GM18868 (cell line): ENCODE results near the gene CRELD2.

ENCODE experiments used
- ATAC-seq: cut with Tn5 transposase; IDR thresholded peaks from one replicate; pipeline ENCODE4 v1.9.1; 2021; ENCODE audit warnings: mild to moderate bottlenecking, moderate library complexity; ENCODE audit not compliant: unreplicated experiment

CRELD2 gene

DNA sequence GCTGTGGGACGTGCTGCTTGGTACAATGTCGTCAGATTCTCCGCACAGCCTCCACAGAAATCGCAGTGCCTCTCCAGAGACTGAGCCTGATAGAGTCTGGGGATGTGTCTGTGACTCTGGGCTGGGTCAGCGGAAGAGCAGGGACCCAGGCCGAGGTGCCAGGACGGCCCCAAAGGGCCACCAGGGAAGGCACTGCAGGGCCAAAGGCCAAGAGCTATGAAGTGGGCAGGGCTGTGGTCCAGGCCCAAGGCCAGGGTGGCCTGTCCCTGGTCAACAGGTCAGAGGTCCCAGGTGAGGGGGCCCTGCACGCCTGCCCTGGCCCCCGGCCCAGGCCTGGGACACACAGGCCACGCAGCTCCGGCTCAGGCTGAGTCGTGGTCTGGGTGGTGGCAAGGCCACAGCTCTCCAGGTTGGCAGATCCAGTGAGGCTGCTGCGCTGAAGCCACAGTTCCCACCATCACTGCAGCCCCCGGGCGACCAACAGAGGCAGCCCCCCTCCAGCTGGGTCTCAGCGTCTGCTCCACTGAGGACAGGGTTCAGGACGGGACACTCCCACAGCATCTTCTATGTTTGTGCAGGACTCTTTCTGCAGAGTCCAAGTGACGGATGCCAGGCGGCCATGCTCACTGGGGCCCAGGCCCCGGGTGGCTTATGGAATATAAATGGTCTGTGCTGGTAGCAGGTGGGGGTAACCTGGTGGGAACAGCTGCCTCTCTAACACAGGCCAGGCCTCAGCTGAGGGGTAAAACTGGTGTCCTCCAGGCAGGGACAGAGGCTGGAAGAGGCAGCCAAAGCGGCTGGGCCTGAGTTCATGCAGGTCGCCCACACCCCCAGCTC lies 37.4 kb downstream of the CRELD2 start:
- no peak for ATAC-seq

DNA sequence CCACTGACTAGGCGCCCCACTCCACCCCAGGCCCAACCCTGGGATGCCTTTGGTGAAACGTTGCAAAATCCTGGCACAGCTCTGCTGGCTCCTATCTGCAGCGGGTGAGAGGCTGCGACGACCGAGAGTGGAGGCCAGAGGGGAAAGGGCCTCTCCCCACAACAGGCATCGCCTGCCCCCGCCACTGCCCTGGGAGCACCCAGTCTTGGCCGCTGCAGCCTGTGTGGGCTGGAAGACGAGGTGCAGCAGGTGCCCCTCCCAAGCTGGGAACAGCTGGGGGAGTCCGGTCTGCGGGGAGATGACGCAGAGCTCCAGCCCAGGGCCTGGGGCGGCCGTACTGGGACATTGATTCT lies 38.0 kb downstream of the CRELD2 start:
- ATAC-seq, result no peak

DNA sequence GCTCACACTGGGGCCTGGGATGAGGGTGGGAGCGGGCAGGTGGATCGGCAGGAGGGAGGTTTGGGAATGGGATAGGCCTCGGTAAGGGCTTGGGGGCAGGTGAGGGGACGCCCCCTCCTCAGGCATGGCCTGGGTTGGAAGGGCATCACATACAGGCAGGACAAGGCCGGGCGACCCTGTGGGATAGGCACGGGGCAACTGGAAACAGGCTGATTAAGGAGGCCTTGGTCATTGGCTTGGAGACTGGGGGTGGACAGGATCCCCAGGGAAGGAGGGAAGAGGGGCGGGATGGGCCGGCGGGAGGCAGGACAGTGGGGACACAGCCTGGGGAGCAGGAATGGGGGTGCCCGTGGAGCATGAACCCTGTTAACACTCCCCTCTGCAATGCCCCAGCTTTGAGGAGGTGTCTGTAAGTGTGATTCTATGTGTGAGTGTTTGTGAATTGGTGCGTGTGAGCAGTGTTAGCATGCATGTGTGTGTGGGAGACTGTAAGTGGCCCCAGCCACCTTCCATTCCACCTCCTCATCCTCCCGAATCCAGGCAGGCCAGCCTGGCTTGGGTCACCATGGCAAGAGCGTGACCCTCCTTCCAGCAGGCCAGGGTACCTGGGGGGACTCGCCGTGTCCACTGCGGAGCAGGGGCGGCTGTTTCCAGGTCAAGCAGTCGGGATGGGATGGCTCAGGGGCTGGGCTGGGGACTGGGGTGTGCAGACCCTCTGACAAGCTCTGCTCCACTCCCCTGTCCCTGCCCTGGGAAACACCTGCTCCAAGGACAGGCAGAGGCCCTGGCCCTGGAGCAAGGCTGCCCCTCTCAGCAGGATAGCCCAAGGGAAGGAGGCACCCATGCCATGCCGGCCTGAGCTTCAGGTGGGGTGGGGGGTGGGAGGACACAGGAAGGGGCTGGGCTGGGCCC lies 38.7 kb downstream of the CRELD2 start:
- ATAC-seq, result no peak

DNA sequence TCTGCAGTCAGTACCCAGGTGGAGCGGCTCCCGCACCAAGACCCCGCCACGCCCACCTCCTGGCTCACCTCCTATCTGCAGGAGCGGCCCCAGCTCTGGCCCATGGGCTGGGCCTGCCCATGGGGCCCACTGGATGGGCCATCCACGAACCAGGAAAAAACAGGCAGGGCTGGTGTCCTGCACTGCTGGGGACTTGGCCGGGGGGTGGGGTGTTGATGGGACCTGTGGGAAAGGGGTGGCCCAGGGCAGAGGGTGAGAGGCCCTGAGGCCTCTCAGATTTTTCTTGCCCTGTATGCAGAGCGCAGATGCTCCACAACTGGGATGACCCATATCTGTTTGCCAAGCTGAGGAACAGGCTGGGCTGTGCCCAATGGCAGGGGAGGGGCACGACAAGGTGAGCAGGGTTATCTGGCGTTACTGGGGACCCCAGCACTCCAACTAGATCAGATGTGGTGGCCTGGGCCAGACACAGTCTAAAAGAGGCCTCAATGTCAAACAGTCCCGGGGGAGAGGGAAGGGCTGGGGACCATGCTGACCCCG lies 39.5 kb downstream of the CRELD2 start:
- ATAC-seq, result no peak

DNA sequence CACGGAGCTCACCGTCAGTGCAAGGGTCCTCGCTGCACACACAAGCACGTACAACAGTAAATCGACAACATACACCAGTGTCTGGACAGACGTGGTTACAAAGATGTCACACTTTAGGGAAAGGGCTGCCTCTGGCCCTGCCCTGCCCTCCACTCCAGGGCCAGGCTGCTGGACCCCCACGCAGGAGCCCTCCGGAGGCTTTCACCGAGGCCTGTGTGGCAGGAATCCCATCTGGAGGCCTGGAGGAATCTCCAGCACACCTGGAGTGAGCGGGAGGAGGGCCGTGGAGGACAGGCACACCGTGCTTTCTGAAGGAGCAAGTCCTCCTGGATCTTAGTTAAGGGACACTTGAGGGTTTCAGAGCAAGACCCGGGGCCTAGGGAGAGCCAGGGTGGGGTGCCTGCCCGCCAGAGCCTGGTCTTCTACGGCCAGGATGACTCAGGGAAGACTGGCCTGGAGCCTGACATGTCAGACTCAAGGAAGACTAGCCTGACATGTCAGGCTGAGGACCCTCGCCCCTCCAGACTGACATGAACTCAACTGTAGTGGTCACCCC lies 40.0 kb downstream of the CRELD2 start:
- no peak for ATAC-seq

DNA sequence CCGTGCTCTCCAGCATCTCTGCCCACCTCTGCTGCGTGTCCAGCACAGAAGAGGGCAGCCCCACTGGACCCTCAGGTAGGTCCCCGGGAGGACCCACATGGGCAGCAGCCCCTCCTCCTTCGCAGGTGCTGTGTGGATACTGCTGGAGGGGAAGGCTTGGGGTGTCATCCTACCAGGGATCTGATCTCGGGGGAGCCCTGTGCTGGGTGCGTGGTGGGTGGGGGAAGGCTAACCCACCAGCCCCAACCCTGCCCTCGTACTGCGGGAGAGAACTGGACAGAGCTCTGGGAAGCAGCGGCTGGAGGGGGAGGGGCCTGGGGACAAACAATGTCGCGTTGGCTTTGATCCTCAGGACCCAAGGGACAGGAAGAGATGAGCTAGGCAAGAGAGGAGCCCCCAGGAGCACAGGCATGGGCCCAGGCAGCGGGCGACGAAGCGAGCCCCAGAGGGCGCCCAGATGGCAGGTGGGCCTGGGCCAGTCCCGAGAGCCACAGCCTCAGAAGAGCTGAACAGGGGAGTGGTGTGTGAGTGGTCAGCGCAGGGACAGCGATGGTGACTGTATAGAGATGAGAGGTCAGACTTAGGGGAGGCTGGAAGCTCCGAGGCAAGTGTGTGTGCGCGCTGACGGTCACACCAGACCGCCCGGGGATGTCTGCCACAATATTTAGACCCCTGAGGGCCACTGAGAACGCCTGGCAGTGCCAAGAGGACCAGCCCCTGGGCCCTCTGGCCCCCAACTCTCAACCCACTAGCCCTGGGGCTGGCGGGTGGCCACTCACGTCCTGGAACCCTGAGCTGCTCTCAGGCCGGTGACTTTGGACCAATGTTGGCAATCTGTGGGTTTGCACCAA lies 40.7 kb downstream of the CRELD2 start:
- ATAC-seq, result no peak

DNA sequence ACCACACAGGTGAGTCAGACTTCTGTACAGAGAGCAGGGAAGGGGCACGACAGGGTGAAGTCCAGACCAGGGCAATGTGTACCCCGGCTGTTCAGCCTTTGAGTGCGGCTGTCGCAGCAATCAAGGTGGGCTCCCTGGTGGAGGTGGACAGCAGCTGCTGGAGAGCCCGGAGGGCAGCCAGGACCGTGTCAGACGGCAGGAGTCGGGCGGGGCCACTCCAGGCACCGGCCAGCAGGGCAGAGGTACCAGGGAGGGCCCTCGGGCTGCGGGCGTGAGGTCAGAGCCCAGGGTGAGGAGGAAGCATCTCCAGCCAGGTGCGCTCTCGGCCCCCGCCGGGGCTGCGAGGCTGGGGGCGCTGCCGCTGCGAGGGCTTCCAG lies 41.3 kb downstream of the CRELD2 start:
- no peak for ATAC-seq

DNA sequence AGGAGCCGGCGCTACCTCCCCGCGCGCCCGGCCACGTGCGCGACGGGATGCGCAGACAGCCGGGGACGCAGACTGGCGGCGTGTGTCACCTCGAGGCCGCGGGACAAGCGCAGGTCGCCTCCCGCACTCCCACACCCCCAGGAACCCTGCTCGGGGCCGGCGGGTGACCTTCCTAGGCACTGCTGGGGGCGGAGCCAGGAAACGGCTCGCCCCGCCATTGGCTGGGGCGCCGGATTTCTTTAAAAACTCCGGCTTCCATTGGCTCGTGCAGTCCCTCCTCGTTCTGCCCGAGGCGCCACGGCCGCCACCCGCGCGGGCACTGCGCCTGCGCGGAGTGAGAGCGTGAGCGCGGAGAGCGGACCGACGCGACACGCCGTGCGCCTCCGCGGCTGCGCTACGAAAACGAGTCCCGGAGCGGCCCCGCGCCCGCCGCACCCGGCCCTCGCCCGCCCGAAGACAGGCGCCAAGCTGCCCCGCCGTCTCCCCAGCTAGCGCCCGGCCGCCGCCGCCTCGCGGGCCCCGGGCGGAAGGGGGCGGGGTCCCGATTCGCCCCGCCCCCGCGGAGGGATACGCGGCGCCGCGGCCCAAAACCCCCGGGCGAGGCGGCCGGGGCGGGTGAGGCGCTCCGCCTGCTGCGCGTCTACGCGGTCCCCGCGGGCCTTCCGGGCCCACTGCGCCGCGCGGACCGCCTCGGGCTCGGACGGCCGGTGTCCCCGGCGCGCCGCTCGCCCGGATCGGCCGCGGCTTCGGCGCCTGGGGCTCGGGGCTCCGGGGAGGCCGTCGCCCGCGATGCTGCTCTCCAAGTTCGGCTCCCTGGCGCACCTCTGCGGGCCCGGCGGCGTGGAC lies 41.9 kb downstream of the CRELD2 start, which contains the start of gene PIM3:
PIM3 (plus strand) TSS at position 614 of the 846 bp plus-strand sequence; CDS start at position 790, 176 bp downstream.
- ATAC-seq, result peak; percentile 55

DNA sequence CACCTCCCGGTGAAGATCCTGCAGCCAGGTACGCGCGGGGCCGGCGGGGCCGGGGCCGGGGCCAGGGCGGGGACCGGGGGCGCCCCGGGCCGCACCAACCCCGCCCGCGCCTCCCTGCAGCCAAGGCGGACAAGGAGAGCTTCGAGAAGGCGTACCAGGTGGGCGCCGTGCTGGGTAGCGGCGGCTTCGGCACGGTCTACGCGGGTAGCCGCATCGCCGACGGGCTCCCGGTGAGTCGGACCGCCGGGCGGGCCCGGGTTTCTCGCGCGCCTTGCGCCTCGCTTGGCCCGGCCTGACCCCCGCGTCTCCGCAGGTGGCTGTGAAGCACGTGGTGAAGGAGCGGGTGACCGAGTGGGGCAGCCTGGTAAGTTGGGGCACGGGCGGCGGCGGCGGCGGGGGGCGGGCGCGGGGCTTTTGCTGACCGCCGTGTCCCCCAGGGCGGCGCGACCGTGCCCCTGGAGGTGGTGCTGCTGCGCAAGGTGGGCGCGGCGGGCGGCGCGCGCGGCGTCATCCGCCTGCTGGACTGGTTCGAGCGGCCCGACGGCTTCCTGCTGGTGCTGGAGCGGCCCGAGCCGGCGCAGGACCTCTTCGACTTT lies 42.7 kb downstream of the CRELD2 start:
- ATAC-seq, result no peak

DNA sequence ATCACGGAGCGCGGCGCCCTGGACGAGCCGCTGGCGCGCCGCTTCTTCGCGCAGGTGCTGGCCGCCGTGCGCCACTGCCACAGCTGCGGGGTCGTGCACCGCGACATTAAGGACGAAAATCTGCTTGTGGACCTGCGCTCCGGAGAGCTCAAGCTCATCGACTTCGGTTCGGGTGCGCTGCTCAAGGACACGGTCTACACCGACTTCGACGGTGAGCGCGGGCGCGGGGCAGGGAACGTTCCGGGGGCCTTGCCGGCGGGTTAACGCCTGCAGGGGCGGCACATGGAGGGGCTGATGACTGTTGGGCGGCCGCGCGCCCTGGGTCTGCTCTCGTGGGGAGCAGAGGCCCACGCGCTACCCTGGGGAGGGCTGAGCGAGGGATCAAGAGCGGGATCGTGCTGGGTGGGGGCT lies 43.2 kb downstream of the CRELD2 start:
- ATAC-seq, result no peak

DNA sequence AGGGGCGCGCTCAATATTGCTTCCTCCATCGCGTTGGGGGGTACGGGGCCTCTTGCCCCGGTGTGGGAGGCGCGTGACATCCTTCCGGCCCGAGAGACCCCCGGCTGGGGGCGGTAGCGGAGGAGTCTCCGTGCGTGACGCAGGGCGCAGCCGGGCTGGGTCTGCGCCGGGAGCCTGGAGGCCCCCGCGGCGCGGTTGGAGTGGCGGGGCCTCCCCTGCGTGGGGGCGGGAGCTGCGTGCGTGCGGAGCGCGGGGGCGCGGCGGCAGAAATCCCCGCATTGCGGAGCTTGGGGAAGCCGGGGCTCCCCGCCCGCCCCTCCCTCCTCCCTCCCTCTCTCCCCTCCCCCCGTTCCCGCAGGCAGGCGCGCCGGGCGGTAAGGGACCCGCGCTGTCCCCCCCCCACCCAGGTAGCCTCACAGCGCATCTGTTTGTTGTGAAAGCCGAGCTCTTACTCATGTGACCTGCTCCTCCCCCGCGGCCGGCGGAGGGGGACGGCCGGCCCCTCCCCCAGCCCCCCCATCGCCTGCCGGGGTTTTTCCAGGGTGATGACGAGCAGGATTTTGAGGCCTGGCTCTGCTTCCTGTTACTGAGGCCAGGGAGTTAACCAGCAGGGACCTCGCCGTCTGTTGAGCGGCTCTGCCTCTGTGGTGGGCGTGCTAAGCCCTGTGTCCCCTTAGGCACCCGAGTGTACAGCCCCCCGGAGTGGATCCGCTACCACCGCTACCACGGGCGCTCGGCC lies 43.7 kb downstream of the CRELD2 start:
- peak; percentile 23 for ATAC-seq

DNA sequence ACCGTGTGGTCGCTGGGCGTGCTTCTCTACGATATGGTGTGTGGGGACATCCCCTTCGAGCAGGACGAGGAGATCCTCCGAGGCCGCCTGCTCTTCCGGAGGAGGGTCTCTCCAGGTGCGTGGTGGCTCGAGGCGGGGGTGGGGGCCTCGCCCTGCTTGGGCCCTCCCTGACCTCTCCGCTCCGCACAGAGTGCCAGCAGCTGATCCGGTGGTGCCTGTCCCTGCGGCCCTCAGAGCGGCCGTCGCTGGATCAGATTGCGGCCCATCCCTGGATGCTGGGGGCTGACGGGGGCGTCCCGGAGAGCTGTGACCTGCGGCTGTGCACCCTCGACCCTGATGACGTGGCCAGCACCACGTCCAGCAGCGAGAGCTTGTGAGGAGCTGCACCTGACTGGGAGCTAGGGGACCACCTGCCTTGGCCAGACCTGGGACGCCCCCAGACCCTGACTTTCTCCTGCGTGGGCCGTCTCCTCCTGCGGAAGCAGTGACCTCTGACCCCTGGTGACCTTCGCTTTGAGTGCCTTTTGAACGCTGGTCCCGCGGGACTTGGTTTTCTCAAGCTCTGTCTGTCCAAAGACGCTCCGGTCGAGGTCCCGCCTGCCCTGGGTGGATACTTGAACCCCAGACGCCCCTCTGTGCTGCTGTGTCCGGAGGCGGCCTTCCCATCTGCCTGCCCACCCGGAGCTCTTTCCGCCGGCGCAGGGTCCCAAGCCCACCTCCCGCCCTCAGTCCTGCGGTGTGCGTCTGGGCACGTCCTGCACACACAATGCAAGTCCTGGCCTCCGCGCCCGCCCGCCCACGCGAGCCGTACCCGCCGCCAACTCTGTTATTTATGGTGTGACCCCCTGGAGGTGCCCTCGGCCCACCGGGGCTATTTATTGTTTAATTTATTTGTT lies 44.6 kb downstream of the CRELD2 start:
- peak; percentile 11 for ATAC-seq

DNA sequence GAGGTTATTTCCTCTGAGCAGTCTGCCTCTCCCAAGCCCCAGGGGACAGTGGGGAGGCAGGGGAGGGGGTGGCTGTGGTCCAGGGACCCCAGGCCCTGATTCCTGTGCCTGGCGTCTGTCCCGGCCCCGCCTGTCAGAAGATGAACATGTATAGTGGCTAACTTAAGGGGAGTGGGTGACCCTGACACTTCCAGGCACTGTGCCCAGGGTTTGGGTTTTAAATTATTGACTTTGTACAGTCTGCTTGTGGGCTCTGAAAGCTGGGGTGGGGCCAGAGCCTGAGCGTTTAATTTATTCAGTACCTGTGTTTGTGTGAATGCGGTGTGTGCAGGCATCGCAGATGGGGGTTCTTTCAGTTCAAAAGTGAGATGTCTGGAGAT lies 45.2 kb downstream of the CRELD2 start:
- ATAC-seq, result no peak

DNA sequence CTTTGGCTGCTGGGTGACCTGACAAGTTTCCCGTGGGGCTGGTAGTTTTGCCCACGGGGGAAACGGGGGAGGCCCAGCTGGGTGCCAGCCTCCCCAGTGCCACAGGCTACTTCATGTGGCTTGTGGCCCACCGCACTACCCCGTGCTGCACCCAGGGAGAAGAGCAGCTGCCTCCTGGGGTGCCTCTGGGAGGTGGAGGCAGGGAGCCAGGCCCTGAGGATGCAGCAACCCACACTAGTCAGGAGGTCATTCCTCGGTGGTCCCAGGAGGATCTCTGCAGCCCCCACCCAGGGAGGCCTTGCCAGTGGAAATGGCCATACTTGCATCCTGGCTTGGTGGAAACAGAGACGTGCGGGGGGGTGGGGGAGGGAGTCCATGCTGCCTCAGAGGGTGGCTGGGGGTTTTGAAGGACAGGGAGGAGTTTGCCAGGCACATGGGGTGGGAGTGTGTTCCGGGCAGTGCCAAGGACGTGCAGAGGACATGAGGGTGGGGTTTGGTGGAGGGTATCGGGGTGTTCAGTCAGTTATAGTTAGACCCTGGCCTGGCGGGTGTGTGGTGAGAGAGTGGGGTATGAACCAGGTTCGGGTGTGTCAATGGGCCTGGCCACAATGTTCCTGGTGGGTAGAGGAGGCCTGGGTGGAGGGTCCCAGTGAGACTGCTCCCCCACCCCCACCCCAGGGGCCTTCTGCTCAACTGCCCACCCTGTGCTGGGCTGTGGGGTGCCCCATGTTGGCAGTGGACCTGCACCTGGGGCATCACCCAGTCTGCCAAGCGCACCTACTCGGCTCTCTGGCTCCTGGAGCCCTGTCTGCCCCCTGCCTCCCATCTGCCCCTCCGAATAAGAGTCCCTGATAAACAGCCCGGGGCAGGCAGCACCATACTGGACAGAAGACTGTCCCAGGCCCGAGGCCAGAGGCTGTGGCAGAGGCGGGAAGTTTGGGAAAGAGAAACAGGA lies 46.0 kb downstream of the CRELD2 start:
- no peak for ATAC-seq

DNA sequence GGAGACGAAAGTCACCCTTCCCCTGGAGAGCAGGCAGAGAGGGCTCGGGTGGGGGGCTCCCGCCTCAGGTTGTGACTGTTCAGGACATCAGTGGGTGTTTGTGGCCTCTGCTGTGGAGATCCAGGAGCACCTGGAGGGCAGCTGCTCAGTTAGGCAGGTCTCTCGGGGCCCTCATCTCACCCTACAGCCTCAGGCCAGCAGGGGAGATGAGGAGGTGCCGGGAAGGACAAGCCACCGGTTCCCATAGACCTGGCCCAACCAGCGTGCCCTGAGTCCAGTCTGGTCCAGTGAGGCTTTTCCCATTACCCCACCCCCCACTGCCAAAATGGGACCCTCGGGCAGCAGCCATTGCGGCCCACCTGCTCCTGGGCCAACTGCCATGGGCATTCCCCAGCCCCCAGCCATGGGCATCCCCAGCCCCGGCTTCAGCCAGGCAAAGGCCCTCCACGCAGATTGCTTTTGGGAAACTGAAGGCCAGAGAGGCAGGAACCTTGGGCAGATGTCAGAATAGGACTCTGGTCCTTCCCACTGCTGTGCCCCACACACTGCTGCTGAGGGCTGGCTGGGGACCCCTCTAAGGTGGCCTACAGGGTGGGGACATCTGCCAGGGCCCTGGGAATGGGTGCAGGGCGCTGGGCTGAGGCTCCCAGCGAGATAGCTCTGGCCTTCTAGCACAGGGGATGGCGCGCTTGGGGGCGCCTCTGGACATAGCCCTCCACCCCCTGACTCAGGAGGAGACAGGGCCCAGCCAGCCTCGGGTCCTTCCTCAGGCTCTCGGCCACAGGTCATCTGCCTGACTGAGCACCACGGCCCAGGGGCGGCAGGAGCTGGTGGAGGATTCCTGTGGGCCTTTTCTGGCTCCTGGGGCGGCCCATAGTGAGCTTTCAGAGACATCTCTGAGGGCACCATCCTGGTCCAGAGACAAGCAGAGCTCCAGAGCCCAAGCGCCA lies 46.9 kb downstream of the CRELD2 start:
- ATAC-seq, result no peak
